Glutamatergic neuron (in vitro differentiated cells): Measurements from ENCODE around the gene RNF144A. TPM values are rescaled to one million over a fixed set of nuclear protein-coding genes. Genes with fewer than 3 reads are reported as not detected.

Experiments
- DNase-seq: peaks from one replicate; pipeline ENCODE4 v3.0.0; 2022
- H3K27ac Mint-ChIP-seq: one replicate; pipeline ENCODE4 v1.8.0; 2020; ENCODE audit warnings: mild to moderate bottlenecking, mixed read lengths, inconsistent platforms; ENCODE audit not compliant: unreplicated experiment
- H3K27me3 Mint-ChIP-seq: one replicate; pipeline ENCODE4 v1.8.0; 2020; ENCODE audit warnings: mild to moderate bottlenecking, moderate library complexity, mixed read lengths, inconsistent platforms; ENCODE audit not compliant: unreplicated experiment
- H3K36me3 Mint-ChIP-seq: one replicate; pipeline ENCODE4 v1.8.0; 2020; ENCODE audit warnings: mild to moderate bottlenecking, mixed read lengths, inconsistent platforms; ENCODE audit not compliant: unreplicated experiment
- H3K4me1 Mint-ChIP-seq: one replicate; pipeline ENCODE4 v1.8.0; 2020; ENCODE audit warnings: mild to moderate bottlenecking, low read depth, mixed read lengths, inconsistent platforms; ENCODE audit not compliant: unreplicated experiment
- H3K4me3 Mint-ChIP-seq: one replicate; pipeline ENCODE4 v1.8.0; 2020; ENCODE audit warnings: mild to moderate bottlenecking, mixed read lengths, inconsistent platforms; ENCODE audit not compliant: unreplicated experiment
- H3K9me3 Mint-ChIP-seq: one replicate; pipeline ENCODE4 v1.8.0; 2020; ENCODE audit warnings: mild to moderate bottlenecking, moderate library complexity, mixed read lengths, inconsistent platforms; ENCODE audit not compliant: unreplicated experiment
- CTCF ChIP-seq: fragments of 200-600 bp; sonication (generic); IDR thresholded peaks from one replicate; pipeline ENCODE4 v1.5.0; 2021; ENCODE audit not compliant: partially characterized antibody, unreplicated experiment
- total RNA-seq: library from RNA; stranded (reverse); fragmentation: NEBNext Ultra II Directional; extraction: Animal tissue kit (Norgen Biotek cat#: 25700); gene quantifications from one replicate; pipeline ENCODE4 v1.2.1, GENCODE V29; 2021; ENCODE audit not compliant: unreplicated experiment

Gene RNF144A
- total RNA-seq, 1 donor from 2014 or later, result 40.2 TPM

DNA sequence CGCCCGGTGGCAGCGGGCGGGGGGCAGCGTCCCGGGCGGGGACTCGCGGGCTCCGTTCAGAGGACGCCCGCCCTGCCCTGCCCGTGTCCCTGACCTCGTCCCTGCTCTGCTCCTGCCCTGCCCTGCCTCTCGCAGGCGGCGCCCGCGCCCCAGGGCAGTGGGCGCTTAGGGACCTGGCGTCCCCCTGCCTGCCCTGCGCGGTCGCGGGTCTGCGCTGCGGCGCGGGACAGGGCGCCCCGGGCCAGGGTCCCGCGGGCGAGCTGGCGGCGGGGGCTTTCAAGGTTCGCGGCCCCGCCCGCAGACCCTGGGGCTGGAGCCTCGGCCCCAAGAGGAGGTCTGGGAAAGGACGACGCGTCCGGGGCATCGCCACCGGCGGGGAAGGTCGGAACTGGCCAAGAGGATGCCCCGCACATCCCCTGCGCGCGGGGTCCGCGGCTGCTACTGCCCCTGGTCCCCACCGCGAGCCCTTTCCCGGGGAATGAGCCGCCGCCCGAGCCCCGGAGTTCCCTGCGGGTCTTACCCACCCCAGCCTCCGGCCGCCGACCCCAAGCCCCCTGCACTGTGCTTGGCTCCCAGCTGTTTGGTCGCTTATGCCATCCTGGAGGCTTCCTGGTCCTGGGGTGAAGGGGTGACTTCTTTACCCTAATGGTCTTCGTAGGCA, 679 bp downstream of the RNF144A start:
- Mint-ChIP-seq H3K27ac (no peak overlapping the region), H3K4me1 (peaks cover 16% of the 10 kb centered on the region), H3K9me3 (peaks cover 8% of the 10 kb centered on the region), H3K36me3 (peaks cover 9% of the 10 kb centered on the region), H3K4me3 (peak overlapping the region; percentile 72), H3K27me3 (peaks cover 2% of the 10 kb centered on the region)
- no peak for TF ChIP-seq CTCF
- DNase-seq, result peak; percentile 61

DNA sequence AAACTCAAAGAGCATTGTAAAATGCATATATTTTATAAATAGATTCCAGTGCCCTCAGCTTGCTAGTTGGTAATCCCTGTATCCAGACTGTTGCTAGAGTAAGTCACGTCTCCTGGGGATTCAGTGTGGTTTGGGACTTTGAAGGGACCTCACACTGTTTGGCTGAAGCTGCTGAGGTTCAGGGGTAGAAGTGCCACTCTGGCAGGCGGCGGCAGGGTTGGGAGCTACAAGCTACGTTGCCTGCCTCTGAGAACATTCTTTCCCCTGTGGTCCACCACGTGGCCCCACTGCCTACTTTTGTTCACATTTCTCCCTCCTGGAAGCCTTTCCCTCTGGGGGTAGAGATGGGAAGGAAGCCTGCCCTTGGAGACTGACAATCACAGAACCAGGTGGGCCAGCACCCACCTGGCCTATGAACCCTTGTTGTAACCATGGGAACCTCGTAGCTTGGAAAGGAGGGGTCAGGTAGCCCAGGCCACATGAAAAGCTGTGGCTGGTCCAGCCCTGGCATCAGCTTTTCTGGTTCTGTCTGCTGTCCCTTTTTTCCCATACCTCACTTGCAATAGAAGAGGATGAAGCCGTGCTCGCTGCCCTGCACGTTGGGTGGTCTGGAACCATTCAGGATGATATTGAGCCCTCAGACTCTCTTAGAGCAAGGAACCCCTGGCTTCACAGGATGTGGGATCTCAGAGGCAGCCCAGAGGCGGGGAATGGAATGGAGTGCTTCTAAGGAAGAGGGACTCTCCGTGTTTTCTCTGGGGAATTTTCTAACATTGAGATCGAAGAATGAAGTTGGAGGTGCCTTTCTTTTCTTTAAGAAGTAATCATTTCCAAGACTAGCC, 2.9 kb downstream of the RNF144A start:
- Mint-ChIP-seq H3K27me3 (peaks cover 3% of the 10 kb centered on the region), H3K9me3 (peaks cover 11% of the 10 kb centered on the region), H3K4me3 (no peak overlapping the region), H3K36me3 (peaks cover 5% of the 10 kb centered on the region), H3K27ac (no peak overlapping the region), H3K4me1 (peaks cover 30% of the 10 kb centered on the region)
- TF ChIP-seq CTCF, result no peak
- no peak for DNase-seq

- TF ChIP-seq CTCF, result no peak
- no peak for DNase-seq
- Mint-ChIP-seq H3K9me3 (peaks cover 11% of the 10 kb centered on the region), H3K27me3 (peaks cover 3% of the 10 kb centered on the region), H3K4me1 (peaks cover 34% of the 10 kb centered on the region), H3K4me3 (no peak overlapping the region), H3K27ac (no peak overlapping the region), H3K36me3 (peaks cover 5% of the 10 kb centered on the region)
These were observed 3.5 kb downstream of the RNF144A start for GRCh38 chr2:6920743-6921064.

GRCh38 chr2:6921321-6921922, 4.2 kb downstream of the RNF144A start:
- Mint-ChIP-seq H3K4me1 (peaks cover 40% of the 10 kb centered on the region), H3K27ac (peak overlapping the region; percentile 43), H3K4me3 (peak overlapping the region; percentile 43), H3K9me3 (peaks cover 11% of the 10 kb centered on the region), H3K36me3 (peaks cover 5% of the 10 kb centered on the region), H3K27me3 (peaks cover 3% of the 10 kb centered on the region)
- no peak for DNase-seq
- TF ChIP-seq CTCF, result no peak

DNA sequence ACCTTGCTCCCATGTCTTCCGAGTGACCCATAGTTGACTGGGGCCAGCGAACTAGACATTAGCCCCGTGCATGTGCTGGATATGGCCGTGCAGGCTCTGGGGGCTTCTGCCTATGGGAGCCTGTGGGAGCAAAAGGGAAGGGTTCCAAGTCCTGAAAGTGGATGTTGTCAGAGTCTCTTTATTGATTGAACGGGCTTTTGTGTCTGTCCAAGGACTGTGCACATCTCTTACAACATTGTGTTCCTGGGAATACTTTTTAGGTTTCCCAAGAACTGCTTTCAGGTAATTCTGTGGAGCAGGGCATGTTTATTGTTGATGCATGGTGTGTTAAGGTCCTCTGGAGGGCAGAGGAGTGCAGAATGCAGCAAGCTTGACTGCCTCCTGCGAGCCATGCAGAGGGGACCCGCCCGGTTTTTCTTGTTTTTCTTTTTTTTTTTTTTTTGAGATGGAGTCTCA, 5.0 kb downstream of the RNF144A start:
- H3K9me3 Mint-ChIP-seq, result peaks cover 9% of the 10 kb centered on the region
- no peak for DNase-seq
- no peak overlapping the region for H3K4me3 Mint-ChIP-seq
- H3K36me3 Mint-ChIP-seq, result peaks cover 5% of the 10 kb centered on the region
- no peak for TF ChIP-seq CTCF
- H3K27me3 Mint-ChIP-seq, result peaks cover 3% of the 10 kb centered on the region
- peaks cover 48% of the 10 kb centered on the region for H3K4me1 Mint-ChIP-seq
- no peak overlapping the region for H3K27ac Mint-ChIP-seq
